Heart left ventricle (tissue), 13 donors: Measurements from ENCODE around the gene POMGNT2.

Experiments used
- POLR2A ChIP-seq, 2 donors: fragments of 450-650 bp; IDR thresholded peaks; one replicate each; pipeline ENCODE4 v1.6.1; 2017; ENCODE audit warnings: antibody characterized with exemption in 2 of 2, mild to moderate bottlenecking in 2 of 2, moderate library complexity in 2 of 2
- TF ChIP-seq, protein P1 (sequence below), 12 donors: fragments of 200-600 bp; sonication (generic) in 4 of 12; IDR thresholded peaks; one replicate each; pipeline versions ENCODE4 v1.5.0 to v1.8.0; 2018 to 2022; ENCODE audit warnings: antibody characterized with exemption in 12 of 12, mild to moderate bottlenecking in 5 of 12
- donor health status: ischemic (EF 13 %, LVEDD 7.1; RV severe dilation, severe dysfunction).
- donor health status: DM: no; HTN: yes; CAD: no.
- donor health status: DM: no; HTN: no; CAD: no.
- donor health status: ischemic (EF 25% LVEDD 6.9; RV normal size, moderate dysfunction).
- donor health status: ischemic (EF 25% LVEDD 5.7; RV mildly dilated, moderate dysfunction).
- donor health status: ischemic (EF 35%, LVEDD 5.7; RV mildly dilated, moderate dysfunction).
- donor health status: nonischemic (EF 11% LVEDD 7.7; RV severe dilation, severe dysfunction).
- donor health status: DM: yes; HTN: yes; CAD: no.
- donor health status: PGD.
- donor health status: ischemic (EF 29% LVEDD 5.4; RV normal size, mild dysfunction).
- donor health status: nonischemic (EF 23%, LVEDD 6.1; RV moderate dilation, normal function).

DNA sequence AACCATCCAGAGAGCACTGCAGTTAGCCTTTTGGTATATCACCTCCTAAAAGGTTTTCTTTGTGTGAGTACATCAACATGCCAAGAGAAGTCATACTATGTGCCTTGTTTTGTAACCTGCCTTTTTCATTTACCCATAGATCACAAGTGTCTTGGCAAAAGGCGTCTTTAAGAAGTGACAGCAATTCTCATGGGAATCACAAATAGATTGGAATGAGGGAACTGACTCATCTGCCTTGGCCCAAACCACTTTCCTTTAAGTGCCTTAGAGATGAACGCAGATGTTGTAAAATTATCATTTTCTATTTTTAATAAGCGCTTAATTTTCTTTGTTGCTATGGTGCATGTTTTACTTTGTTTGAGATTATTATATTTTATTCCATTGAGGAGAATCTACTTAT, 20.7 kb upstream of the POMGNT2 start:
- TF ChIP-seq, protein P1, sequence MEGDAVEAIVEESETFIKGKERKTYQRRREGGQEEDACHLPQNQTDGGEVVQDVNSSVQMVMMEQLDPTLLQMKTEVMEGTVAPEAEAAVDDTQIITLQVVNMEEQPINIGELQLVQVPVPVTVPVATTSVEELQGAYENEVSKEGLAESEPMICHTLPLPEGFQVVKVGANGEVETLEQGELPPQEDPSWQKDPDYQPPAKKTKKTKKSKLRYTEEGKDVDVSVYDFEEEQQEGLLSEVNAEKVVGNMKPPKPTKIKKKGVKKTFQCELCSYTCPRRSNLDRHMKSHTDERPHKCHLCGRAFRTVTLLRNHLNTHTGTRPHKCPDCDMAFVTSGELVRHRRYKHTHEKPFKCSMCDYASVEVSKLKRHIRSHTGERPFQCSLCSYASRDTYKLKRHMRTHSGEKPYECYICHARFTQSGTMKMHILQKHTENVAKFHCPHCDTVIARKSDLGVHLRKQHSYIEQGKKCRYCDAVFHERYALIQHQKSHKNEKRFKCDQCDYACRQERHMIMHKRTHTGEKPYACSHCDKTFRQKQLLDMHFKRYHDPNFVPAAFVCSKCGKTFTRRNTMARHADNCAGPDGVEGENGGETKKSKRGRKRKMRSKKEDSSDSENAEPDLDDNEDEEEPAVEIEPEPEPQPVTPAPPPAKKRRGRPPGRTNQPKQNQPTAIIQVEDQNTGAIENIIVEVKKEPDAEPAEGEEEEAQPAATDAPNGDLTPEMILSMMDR (IDR thresholded peaks at IDR 0.05), result no peak
- TF ChIP-seq POLR2A (IDR thresholded peaks at IDR 0.05), result no peak
